Measurements from ENCODE around the gene MYPOP.
A peak's percentile ranks its signal among the peaks of the same experiment; 100 is the strongest.

The MYPOP gene

DNA sequence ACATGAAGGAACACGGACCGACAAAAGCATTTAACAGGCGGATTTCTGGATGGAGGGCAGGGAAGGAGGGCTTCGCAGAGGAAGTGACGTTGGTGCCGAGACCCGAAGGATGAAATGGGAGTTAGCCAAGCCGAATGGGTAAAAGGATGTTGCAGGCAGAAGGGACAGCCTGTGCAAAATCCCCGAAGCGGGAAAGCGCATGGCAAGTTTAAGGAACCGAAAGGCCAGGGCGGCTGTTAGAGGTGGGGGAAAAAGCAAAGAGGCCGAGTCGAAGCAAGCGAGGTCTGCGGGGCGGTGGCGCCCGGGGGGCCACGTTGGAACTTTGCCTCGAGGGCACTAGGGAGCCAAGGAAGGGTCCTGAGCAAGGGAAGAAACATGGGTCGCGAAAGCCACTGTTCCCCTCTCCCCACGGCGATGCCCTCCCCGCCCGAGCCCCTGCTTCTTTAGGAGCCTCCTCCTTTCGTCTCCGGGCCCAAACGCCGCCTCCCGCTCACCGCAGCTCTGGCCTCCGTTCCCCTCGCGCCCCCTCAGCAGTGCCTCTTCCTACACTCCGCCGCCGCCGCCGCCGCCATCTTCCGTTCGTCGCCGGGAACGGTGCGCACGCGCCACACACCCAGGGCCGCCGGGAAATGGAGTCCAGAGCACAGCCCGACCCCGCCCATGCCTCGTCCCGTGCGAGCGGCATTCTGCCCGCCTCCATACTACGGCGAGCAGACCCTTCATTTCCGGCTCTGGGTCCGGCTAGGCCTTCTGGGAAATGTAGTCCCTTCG is 39.7 kb downstream of the MYPOP start, which contains the start of gene SYMPK:
SYMPK (minus strand) TSS at position 584 of the 771 bp plus-strand sequence. CDS start 8,652 bp downstream, outside the sequence.
- peak; percentile 97 to 99 for DNase-seq

DNA sequence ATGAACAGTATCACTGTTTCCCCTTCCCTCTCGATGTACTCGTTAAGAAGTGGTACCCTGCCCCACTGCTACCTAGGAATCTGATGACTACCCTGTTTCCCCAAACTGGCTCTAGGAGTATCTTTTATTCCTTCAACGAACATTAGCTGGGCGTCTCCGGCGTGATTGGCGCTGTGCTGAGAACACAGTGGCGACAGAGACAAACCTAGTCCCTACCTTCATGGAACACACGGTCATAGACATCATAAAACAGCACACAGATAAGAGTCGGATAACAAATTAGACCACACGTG is 40.2 kb downstream of the MYPOP start:
- no peak for DNase-seq

DNA sequence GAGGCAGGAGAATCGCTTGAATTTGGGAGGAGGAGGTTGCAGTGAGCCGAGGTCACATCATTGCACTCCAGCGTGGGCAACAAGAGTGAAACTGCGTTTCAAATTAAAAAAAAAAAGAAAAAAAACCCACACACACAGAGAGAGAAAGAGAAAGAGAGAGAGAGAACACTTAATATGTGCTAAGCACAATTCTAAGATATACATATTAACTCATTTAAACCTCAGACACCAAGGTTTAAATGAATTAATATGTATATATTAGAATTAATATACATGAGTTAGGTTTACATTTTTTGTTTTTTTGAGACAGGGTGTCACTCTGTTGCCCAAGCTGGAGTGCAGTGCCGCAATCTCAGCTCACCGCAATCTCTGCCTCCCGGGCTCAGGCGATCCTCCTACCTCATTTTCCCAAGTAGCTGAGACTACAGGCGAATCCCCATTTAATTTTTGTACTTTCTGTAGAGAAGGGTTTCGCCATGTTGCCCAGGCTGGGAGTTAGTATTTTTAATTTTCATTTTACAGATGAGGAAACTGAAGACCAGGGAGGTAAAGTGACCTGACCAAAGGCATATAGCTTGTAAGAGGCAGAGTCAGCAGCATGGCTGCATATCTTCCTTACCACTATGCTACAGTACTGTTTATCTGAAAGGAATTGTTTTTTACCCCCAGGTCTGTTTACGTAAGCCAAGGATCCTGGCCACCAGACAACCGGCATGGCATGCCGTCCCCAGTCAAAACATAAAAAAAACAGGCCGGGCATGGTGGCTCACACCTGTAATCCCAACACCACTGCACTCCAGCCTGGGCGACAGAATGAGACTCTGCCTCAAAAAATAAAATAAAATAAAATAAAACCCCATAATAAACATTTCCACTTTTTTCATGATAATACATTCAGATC is 41.8 kb downstream of the MYPOP start:
- DNase-seq, result no peak

DNA sequence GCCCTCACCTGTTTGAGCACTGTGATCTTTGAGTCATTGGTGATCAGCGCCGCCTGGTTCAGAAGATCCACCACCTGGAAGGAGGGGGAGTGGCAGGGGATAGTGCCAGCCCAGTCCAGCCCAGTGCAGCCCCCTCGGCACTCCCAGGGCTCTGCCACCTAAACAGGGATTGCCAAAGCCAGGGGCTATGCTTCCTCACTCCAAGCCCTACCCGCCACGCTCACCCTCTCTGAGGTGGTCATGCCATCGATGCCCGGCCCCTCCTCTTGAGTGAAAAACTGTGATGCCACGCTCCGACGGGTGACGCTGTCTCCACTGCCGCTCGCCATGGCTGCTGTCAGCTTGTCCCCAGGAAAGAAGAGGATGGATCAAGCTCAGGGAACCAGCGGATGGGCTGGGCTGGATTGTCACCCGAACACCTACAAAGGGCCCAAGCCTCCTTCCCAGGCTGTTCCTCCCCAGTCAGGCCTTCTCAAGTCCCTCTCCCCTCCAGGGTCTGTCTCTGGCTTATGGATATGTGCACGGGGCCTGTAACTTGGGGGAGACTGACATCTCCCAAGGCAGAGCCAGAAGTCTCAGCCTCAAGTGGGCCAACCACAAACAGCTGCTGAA is 48.1 kb downstream of the MYPOP start:
- DNase-seq, result no peak

DNA sequence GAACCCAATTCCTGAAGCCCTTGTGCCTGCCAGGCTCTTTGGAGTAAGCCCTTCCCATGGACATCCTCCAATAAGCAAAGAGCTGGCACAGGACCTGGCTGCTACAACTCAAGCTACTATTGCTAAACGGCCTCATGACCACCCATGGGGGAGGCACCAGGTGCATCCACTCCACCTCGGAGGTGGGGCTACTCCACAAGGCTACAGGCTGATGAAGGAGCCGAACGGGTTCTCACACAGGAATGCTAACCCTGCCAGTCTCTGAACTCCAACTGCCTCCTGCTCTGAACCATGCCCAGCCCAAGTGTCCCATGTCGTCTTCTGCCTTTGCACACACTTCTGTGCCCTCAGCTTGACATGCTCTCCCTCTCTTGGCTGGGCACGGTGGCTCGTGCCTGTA is 49.4 kb downstream of the MYPOP start:
- DNase-seq, result no peak

DNA sequence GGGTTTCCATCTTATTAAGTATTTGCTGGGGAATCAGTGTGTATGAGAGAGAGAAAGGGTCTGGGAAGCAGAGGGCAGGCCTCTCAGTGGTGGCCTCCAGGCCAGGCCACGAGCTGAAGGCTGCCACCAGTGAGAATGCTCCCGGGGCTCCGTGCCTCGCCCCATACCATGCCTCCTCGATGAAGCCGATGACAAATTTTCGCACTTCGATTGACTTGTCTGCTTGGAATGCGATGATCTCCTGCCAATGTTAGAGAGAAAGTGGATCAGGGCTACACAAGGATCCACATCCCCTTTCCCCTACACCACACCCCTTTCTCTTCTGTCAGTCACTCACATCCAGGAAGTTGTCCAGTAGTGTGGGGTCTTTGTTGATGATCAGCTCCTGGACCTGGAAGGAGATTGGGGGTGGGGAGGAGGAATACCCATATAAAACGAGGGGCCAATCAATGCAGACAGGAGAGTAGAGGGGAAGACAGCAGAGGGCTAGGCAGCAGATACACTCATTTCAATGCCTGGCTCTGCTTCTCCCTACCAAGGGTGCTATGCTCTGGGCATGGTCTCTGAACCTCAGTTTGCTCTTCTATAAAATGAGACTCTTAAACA is 50.2 kb downstream of the MYPOP start:
- no peak for DNase-seq

DNA sequence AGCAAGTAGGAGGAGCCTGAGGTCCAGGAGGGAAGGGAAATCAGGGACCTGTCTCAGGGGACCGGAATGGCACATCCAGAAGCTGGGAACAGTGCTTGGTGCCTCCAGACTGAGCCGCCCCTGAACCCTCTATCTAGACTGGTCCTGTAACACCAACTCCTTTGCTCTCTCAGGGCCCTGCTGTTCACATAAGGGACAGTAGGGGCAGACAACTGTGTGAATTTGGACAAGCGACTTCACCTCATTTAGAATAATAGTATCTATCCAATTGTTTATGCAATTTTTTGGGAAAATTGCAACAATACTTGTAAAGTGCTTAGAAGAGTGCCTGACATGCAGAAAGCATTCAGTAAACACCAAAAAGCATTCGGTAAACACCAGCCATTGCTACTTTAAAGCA is 53.5 kb downstream of the MYPOP start:
- DNase-seq, result no peak

DNA sequence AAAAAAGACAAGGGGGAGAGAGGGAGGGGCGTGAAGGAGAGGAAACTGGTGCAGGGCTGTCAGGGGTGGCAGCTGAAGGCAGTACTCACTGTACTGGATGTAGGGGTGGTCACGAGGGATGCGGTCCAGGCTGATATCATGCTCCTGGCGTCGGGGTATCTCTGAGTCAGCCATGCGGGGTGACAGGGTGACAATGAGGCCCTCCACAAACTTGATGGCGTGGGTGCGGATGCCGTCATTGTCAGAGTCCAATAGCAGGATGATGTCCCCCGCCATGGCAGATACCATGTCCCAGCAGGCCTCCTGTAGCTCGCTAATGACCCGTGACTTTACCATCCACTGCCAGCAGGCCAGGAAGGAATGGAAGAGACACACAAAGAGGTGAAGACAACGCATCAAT is 54.8 kb downstream of the MYPOP start:
- no peak for DNase-seq

DNA sequence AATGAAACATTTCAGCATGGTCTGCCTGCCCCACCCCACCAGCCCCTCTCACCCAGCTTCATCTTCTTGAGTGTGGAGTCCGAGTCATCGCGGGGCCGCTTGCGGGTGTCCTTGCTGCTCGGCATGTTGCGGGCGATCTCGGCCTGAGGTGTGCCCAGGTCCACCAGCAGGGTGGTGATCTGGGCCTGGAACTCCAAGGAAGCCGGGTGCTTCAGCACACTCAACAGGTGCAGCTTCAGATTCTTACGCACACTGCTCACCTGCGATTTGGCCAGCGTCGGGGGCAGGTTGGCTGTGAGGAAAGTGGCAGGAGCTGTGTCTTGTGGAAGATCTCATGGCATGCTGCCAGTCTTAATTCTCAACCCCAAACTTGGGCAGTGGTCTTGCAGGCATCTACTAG is 60.2 kb downstream of the MYPOP start:
- DNase-seq, result no peak
